ENCODE measurements around the gene NHLRC4.

NHLRC4 gene

GRCh38 chr16:606656-607307 lies 40.0 kb downstream of the NHLRC4 start:
- DNase-seq: no peak

GRCh38 chr16:608019-608418 lies 41.2 kb downstream of the NHLRC4 start:
- DNase-seq: no peak

- DNase-seq: no peak
These were observed 42.5 kb downstream of the NHLRC4 start for GRCh38 chr16:609316-609715.

- no peak for DNase-seq
These were observed 43.2 kb downstream of the NHLRC4 start for GRCh38 chr16:609984-610383.

GRCh38 chr16:610513-611381 lies 43.9 kb downstream of the NHLRC4 start:
- DNase-seq: no peak

- DNase-seq: no peak
These were observed 48.3 kb downstream of the NHLRC4 start for GRCh38 chr16:615122-615521.

- DNase-seq: no peak
These were observed 50.2 kb downstream of the NHLRC4 start for GRCh38 chr16:616733-617586.

GRCh38 chr16:617855-618254 lies 51.0 kb downstream of the NHLRC4 start:
- DNase-seq: no peak

All from islet precursor cell (in vitro differentiated cells).